ENCODE measurements around the gene MARK2.
A peak's percentile ranks its signal among the peaks of the same experiment; 100 is the strongest.

The MARK2 gene

GRCh38 chr11:63945477-63946163 is 106.7 kb downstream of the MARK2 start:
- Histone ChIP-seq H3K4me3 (ENCODE audit: low read depth, low read length) (no peak overlapping the region), H3K36me3 (peaks cover 58% of the 10 kb centered on the region), H3K9me3 (ENCODE audit: severe bottlenecking) (no peaks in the 10 kb centered on the region), H3K27ac (peak overlapping the region; percentile 11; the same call in 1 of the 2 replicates), H3K27me3 (ENCODE audit: insufficient read depth, low read depth, severe bottlenecking) (no peaks in the 10 kb centered on the region)
- TF ChIP-seq, protein P1, sequence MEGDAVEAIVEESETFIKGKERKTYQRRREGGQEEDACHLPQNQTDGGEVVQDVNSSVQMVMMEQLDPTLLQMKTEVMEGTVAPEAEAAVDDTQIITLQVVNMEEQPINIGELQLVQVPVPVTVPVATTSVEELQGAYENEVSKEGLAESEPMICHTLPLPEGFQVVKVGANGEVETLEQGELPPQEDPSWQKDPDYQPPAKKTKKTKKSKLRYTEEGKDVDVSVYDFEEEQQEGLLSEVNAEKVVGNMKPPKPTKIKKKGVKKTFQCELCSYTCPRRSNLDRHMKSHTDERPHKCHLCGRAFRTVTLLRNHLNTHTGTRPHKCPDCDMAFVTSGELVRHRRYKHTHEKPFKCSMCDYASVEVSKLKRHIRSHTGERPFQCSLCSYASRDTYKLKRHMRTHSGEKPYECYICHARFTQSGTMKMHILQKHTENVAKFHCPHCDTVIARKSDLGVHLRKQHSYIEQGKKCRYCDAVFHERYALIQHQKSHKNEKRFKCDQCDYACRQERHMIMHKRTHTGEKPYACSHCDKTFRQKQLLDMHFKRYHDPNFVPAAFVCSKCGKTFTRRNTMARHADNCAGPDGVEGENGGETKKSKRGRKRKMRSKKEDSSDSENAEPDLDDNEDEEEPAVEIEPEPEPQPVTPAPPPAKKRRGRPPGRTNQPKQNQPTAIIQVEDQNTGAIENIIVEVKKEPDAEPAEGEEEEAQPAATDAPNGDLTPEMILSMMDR (IDR thresholded peaks at IDR 0.05; ENCODE audit: low read depth, low read length) = peak; percentile 69
- DNase-seq = peak; percentile 67

- Histone ChIP-seq H3K27ac (no peak overlapping the region), H3K4me3 (ENCODE audit: low read depth, low read length) (no peak overlapping the region), H3K27me3 (ENCODE audit: insufficient read depth, low read depth, severe bottlenecking) (no peaks in the 10 kb centered on the region), H3K36me3 (peaks cover 82% of the 10 kb centered on the region), H3K9me3 (ENCODE audit: severe bottlenecking) (no peaks in the 10 kb centered on the region)
- TF ChIP-seq, protein P1 (IDR thresholded peaks at IDR 0.05; ENCODE audit: low read depth, low read length) = no peak
- DNase-seq = no peak
Measured at GRCh38 chr11:63951779-63952536, 113.0 kb downstream of the MARK2 start.

DNA sequence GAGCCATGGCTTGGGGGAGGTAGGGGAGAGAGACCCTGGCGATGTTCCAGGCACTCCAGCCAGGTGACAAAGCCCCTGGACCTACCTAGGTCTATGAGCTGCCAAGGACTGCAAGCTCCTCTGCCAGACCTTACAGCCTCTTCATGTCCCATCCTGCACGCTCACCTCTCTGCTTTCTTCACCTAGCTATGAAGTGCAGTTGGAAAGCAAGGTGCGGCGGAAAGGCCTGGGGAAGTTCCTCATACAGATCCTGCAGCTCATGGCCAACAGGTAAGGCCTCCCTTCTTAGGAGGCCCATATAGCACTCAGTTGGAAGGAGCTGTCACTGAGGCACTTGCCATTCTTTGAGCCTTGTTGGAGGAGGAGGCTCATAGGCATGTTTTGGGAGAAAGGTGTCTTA is 113.7 kb downstream of the MARK2 start:
- peaks cover 81% of the 10 kb centered on the region for H3K36me3 ChIP-seq
- no peak overlapping the region for H3K27ac ChIP-seq
- TF ChIP-seq, protein P1 (IDR thresholded peaks at IDR 0.05; ENCODE audit: low read depth, low read length) = no peak

DNA sequence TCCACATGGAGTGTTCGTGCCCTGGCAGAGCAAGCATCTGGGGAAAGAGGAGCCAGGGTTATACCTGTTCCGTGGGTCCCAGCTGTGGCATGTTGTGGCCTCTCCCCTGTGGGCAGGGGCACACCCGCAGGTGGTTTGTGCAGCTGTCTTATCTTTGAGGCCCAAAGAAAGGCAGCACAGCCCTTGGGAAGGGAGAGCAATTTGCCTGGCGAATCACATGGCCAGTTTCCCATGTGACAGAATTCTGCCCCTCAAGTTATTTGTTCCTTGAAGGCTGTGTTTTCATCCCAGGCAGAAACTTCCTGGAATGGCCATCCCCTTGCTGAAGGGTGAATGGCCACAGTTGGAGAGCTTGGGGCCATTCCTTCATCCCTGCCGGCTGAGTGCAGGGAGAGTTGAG is 119.1 kb downstream of the MARK2 start:
- DNase-seq = no peak
- no peak overlapping the region for H3K27ac ChIP-seq
- H3K27me3 ChIP-seq (ENCODE audit: insufficient read depth, low read depth, severe bottlenecking) = no peaks in the 10 kb centered on the region
- no peak overlapping the region for H3K4me3 ChIP-seq (ENCODE audit: low read depth, low read length)
- TF ChIP-seq, protein P1 (IDR thresholded peaks at IDR 0.05; ENCODE audit: low read depth, low read length) = no peak
- H3K36me3 ChIP-seq = peaks cover 44% of the 10 kb centered on the region
- no peaks in the 10 kb centered on the region for H3K9me3 ChIP-seq (ENCODE audit: severe bottlenecking)

More for the DNA sequence above, 113.7 kb downstream of the MARK2 start:
- no peak for DNase-seq
- no peaks in the 10 kb centered on the region for H3K27me3 ChIP-seq (ENCODE audit: insufficient read depth, low read depth, severe bottlenecking)
- H3K4me3 ChIP-seq (ENCODE audit: low read depth, low read length) = no peak overlapping the region
- H3K9me3 ChIP-seq (ENCODE audit: severe bottlenecking) = no peaks in the 10 kb centered on the region
